ENCODE data around the gene TMEM240.

Gene TMEM240

DNA sequence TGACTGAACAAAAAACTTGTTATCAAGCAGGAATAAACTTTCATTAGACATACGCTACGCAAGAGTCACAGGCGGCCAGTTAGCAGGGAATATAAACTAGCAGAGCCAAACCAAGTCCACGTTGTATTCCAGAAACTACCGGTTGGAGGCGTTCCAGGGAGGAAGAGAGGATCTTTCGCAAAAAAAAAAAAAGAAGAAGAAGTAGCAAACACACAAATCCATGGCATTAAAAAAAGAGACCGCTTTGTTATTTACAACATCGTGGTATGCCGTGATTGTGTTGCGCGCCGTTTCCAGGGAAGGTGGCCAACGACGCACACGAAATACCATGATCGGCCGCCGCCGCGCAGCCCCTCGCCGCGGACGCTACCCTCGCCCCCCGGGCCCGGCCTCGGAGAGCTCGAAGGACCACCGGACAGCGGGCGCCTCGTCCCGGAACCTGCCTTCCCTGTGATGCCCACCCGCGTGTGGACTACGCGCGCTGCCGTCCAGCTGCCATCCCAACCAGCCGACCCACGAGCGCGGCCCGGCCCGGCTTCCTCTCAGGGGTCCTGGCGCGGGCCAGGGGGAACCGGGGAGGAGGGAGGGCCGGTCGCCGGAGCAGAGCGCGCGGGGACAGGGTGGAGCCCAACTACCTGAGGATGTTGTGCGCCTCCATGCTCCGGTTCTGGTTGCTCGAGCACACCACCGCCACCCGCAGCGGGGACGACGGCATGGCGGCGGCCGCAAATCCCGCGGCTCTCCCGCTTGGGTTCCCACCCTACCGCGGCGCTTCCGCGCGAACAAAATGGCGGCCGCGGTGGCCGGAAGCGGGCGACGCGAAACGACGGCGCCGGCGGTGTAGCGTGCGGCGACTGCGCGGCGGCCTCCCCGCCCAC, 33.7 kb upstream of the TMEM240 start:
- TF ChIP-seq, protein P1, sequence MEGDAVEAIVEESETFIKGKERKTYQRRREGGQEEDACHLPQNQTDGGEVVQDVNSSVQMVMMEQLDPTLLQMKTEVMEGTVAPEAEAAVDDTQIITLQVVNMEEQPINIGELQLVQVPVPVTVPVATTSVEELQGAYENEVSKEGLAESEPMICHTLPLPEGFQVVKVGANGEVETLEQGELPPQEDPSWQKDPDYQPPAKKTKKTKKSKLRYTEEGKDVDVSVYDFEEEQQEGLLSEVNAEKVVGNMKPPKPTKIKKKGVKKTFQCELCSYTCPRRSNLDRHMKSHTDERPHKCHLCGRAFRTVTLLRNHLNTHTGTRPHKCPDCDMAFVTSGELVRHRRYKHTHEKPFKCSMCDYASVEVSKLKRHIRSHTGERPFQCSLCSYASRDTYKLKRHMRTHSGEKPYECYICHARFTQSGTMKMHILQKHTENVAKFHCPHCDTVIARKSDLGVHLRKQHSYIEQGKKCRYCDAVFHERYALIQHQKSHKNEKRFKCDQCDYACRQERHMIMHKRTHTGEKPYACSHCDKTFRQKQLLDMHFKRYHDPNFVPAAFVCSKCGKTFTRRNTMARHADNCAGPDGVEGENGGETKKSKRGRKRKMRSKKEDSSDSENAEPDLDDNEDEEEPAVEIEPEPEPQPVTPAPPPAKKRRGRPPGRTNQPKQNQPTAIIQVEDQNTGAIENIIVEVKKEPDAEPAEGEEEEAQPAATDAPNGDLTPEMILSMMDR (IDR thresholded peaks at IDR 0.05), result no peak

DNA sequence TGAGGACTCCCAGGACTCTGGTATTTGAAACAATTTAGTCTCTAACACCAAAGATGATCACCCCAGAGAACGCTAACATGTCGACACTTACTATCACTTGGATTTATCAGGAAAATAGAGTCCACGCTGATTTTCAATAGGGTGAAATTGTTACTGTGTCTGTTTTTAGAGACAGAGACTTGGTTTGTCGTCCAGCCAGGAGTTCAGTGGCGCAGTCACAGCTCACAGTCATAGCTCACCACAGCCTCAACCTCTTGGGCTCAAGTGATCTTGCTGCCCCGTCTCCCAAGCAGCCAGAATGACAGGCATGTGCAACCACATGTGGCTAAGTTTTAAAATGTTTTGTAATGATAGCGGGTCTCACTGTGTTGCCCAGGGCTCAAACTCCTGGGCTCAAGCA, 28.9 kb upstream of the TMEM240 start:
- TF ChIP-seq, protein P1 (IDR thresholded peaks at IDR 0.05), result no peak

DNA sequence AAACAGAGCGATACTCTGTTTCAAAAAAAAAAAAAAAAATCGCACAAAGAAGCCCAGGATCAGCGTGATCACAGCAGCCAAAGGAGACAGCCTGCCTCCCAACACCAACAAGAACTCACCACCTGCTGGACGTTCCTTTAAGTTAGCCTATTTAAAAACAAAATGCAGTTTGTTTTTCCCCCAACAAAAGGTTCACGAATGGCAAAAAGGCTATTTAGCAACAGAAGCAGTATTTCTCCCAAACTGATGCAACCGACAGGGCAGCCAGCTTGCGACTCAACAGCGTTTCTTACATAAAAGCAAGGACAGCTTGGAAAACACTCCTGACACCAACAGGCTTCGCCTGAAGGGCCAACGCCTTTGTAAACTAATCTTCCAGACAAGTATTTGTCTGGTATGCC, 27.5 kb upstream of the TMEM240 start:
- TF ChIP-seq, protein P1 (IDR thresholded peaks at IDR 0.05), result no peak

DNA sequence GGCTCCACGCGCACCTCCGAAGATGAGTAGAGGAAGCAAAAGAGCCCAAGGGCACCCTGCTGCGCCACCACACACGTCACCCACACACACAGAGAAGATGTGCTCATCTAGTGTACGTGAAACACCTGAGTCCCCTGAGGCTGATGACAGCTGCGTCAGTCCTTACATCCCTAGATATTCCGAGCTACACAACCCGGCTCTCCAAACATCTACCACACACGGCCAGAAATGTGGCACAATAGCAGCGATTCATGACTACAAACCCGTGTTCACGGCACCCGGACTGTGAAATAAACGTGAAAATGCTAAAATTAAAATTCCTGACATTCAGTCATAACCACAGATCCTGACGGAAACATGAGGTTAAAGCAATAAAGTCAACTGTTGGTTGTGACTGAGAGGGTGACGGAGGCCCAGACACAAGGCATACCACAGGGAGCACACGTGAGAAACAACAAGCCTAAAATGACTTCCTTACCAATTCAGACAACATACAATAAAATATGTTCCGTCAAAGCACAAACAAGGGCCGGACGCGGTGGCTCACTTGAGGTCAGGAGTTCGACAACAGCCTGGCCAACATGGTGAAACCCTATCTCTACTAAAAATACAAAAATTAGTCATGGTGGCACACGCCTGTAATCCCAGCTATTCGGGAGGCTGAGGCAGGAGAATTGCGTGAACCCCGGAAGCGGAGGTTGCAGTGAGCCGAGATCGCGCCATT, 26.9 kb upstream of the TMEM240 start:
- TF ChIP-seq, protein P1 (IDR thresholded peaks at IDR 0.05), result no peak

DNA sequence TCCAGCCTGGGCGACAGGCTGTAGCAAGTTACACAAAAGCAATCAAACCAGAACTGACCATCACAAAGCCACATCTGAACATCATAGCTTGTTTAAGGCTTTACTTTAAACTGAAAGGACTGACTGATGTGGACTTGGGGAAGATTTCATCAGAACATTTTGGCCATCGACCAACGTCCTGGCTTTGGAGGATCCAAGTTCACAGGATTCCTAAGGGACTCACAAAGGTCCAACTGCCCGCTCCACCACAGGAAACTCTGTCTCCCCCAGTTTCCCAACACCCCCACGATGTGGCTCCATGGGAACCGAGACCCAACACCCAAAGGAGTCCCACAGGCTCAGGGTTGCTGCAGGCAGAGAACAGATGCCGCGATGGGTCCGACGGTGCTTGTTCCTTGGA, 24.9 kb upstream of the TMEM240 start:
- TF ChIP-seq, protein P1 (IDR thresholded peaks at IDR 0.05), result no peak

DNA sequence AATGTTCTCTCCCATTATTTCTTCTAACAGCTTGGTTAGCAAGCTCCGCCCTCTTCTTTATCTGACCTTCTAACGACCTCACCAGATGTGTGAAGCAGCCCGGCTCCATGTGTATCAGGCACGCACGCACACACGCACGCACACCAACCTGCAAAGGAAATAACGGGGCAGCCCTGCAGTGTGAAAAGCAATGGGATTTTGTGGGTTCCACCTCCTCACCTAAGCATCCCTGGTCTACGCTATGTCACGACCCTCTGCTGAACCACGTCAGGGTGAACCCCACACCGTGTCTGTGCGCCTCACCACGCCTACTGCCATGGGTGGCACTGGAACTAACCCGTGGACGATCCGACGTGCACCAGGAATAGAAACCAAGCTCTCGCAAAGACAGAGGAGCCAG, 23.8 kb upstream of the TMEM240 start:
- TF ChIP-seq, protein P1 (IDR thresholded peaks at IDR 0.05), result no peak

DNA sequence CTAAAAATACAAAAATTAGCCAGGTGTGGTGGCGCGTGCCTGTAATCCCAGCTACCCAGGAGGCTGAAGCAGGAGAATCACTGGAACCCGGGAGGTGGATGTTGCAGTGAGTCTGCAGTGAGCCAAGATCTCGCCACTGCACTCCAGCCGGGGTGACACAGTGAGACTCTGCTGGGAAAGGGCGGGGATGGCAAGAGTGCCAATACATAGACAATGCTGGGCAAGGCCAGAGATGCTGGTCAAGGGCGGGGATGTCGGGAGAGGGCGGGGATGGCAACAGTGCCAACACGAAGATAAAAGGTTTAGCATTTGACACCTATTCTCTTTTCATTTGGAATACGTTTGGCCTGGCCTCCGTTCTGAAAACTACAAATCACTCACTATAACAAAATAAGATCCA, 23.3 kb upstream of the TMEM240 start:
- TF ChIP-seq, protein P1 (IDR thresholded peaks at IDR 0.05), result no peak
